ENCODE measurements around the gene KCNQ1OT1. TPM values are rescaled to one million over a fixed set of nuclear protein-coding genes. Genes with fewer than 3 reads are reported as not detected.

KCNQ1OT1 gene
- total RNA-seq, 4 donors from 2014 or later = 0.66 to 2.5 (median 1.3) TPM

- H3K4me1 ChIP-seq = peaks cover 0 to 8% (median 0%) of the 10 kb centered on the region in 4 donors
- intact Hi-C loops (cut with DNase I) = no loop called here
Observed at GRCh38 chr11:2576549-2576948, 123.2 kb downstream of the KCNQ1OT1 start.

GRCh38 chr11:2576111-2576510 is 123.7 kb downstream of the KCNQ1OT1 start:
- TF ChIP-seq POLR2AphosphoS5 (IDR thresholded peaks at IDR 0.05) (no peak), POLR2A (IDR thresholded peaks at IDR 0.05; ENCODE audit: low read depth) (no peak), CTCF (IDR thresholded peaks at IDR 0.05) (no peak), EP300 (IDR thresholded peaks at IDR 0.05) (no peak)
- H3K4me1 ChIP-seq = peaks cover 0 to 8% (median 0%) of the 10 kb centered on the region in 4 donors
- H3K9me3 ChIP-seq = no peaks in the 10 kb centered on the region
- no peak for DNase-seq (ENCODE audit: extremely low spot score)
- H3K4me3 ChIP-seq = no peak overlapping the region
- H3K27ac ChIP-seq (replicated peaks in 1 of 4) = no peak overlapping the region
- intact Hi-C loops (cut with DNase I) = no loop called here
- 95% methylated on average over 10 of the region's 15 CpGs for WGBS
- peaks cover 0 to 13% (median 0%) of the 10 kb centered on the region in 4 donors for H3K36me3 ChIP-seq
- H3K27me3 ChIP-seq = no peaks in the 10 kb centered on the region

More at GRCh38 chr11:2576549-2576948, 123.2 kb downstream of the KCNQ1OT1 start:
- 87% methylated on average over 6 of the region's 15 CpGs for WGBS
- Histone ChIP-seq H3K36me3 (peaks cover 0 to 13% (median 0%) of the 10 kb centered on the region in 4 donors), H3K27me3 (no peaks in the 10 kb centered on the region), H3K27ac (replicated peaks in 1 of 4) (no peak overlapping the region), H3K4me3 (no peak overlapping the region), H3K9me3 (no peaks in the 10 kb centered on the region)
- DNase-seq (ENCODE audit: extremely low spot score) = no peak
- TF ChIP-seq POLR2A (IDR thresholded peaks at IDR 0.05; ENCODE audit: low read depth) (no peak), EP300 (IDR thresholded peaks at IDR 0.05) (no peak), POLR2AphosphoS5 (IDR thresholded peaks at IDR 0.05) (no peak), CTCF (IDR thresholded peaks at IDR 0.05) (no peak)

DNA sequence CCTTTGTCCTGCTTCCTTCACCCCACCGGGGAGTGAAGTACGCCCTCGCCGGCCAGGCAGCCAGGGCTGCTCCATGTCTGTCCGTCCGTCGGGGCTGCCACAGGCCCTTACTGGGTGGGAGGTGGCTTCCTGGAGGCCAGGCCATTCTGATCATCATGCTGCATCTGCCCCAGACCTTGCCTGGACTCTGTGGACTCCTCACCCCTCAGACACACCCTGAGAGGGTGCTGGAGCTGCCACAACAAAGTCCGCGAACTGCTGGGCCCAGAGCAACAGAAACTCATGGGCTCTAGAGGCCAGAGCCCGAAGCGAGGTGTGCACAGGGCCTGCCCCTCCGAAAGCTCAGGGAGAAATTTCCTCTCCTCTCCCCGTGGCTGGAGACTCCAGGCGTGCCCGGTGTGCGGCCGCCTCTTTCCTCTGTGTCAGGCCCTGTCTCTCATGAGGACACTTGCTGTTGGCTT is 124.2 kb downstream of the KCNQ1OT1 start:
- H3K27me3 ChIP-seq = no peaks in the 10 kb centered on the region
- 95% methylated on average over 17 of the region's 17 CpGs for WGBS
- peaks cover 0 to 8% (median 0%) of the 10 kb centered on the region in 4 donors for H3K4me1 ChIP-seq
- H3K27ac ChIP-seq (replicated peaks in 1 of 4) = no peak overlapping the region
- peaks cover 0 to 13% (median 0%) of the 10 kb centered on the region in 4 donors for H3K36me3 ChIP-seq
- intact Hi-C loops (cut with DNase I) = no loop called here
- TF ChIP-seq POLR2AphosphoS5 (IDR thresholded peaks at IDR 0.05) = no peak
- no peak for TF ChIP-seq POLR2A (IDR thresholded peaks at IDR 0.05; ENCODE audit: low read depth)
- TF ChIP-seq CTCF (IDR thresholded peaks at IDR 0.05) = no peak
- TF ChIP-seq EP300 (IDR thresholded peaks at IDR 0.05) = no peak
- H3K4me3 ChIP-seq = no peak overlapping the region
- no peak for DNase-seq (ENCODE audit: extremely low spot score)
- H3K9me3 ChIP-seq = no peaks in the 10 kb centered on the region

- TF ChIP-seq EP300 (IDR thresholded peaks at IDR 0.05) (no peak), POLR2A (IDR thresholded peaks at IDR 0.05; ENCODE audit: low read depth) (no peak), CTCF (IDR thresholded peaks at IDR 0.05) (no peak), POLR2AphosphoS5 (IDR thresholded peaks at IDR 0.05) (no peak)
- H3K27ac ChIP-seq (replicated peaks in 1 of 4) = no peak overlapping the region
- WGBS = 88% methylated on average over 13 of the region's 45 CpGs
- H3K36me3 ChIP-seq = peaks cover 0 to 13% (median 0%) of the 10 kb centered on the region in 4 donors
- intact Hi-C loops (cut with DNase I) = no loop called here
- no peak for DNase-seq (ENCODE audit: extremely low spot score)
- no peaks in the 10 kb centered on the region for H3K9me3 ChIP-seq
- H3K4me3 ChIP-seq = no peak overlapping the region
- H3K4me1 ChIP-seq = peaks cover 0 to 5% (median 0%) of the 10 kb centered on the region in 4 donors
- H3K27me3 ChIP-seq = no peaks in the 10 kb centered on the region
Observed at GRCh38 chr11:2574553-2575535, 125.0 kb downstream of the KCNQ1OT1 start.
